T-helper 22 cell (primary cell): ENCODE results near the gene SERINC5.
A peak's percentile ranks its signal among the peaks of the same experiment; 100 is the strongest.
"Not testable (repeated sequence)": the region's sequence is repeated elsewhere in the genome, so short reads cannot be mapped to it uniquely, and the experiment has no call there.

Experiments used
- DNase-seq: peaks from one replicate; pipeline ENCODE4 v3.0.0-alpha.2; 2020; ENCODE audit warnings: low read depth

Gene SERINC5

GRCh38 chr5:80255811-80256712 lies at the start of gene SERINC5:
TSS of gene SERINC5 (minus strand) at chr5:80256048. CDS start at chr5:80255922, 126 bp downstream.
- peak; percentile 80 for DNase-seq

GRCh38 chr5:80302636-80303035 lies 46.8 kb upstream of the SERINC5 start:
- DNase-seq = no peak

- not testable (repeated sequence) for DNase-seq
Measured at GRCh38 chr5:80301342-80301741, 45.5 kb upstream of the SERINC5 start.

- DNase-seq = not testable (repeated sequence)
Measured at GRCh38 chr5:80300796-80301195, 44.9 kb upstream of the SERINC5 start.

- DNase-seq = no peak
Measured at GRCh38 chr5:80300125-80300524, 44.3 kb upstream of the SERINC5 start.

- DNase-seq = no peak
Measured at GRCh38 chr5:80299601-80300000, 43.8 kb upstream of the SERINC5 start.

GRCh38 chr5:80296121-80296520 lies 40.3 kb upstream of the SERINC5 start:
- DNase-seq = no peak

DNA sequence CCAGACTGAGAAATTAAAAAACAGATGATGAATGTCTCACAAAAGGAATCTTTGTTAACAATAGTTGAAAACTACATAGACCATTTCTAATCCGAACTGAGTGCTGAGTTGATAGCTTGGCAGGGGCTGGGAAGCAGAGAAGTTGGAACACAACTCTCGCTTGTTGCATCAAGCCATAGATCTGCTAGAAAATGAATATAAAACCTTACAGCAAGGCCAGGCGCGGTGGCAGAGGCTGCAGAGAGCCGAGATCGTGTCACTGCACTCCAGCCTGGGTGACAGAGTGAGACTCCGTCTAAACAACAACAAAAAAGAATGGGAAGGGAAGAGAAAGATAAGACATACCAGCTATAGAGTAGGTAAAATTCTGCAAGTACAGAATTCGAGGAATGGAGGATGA lies 35.9 kb upstream of the SERINC5 start:
- no peak for DNase-seq

DNA sequence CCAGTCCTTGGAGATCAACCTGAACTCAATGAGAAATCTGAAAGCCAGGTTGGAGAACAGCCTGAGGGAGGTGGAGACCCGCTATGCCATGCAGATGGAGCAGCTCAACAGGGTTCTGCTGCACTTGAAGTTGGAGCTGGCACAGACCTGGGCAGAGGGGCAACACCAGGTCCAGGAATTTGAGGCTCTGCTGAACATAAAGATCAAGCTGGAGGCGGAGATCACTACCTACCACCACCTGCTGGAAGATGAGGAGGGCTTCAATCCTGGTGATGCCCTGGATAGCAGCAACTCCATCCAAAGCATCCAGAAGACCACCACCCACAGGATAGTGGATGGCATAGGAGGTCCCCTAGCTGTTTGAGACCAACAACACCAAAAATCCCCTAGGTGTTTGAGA lies 33.5 kb upstream of the SERINC5 start:
- no peak for DNase-seq

GRCh38 chr5:80288177-80288576 lies 32.3 kb upstream of the SERINC5 start:
- DNase-seq = no peak

- no peak for DNase-seq
Measured at GRCh38 chr5:80284720-80285119, 28.9 kb upstream of the SERINC5 start.

GRCh38 chr5:80283360-80283759 lies 27.5 kb upstream of the SERINC5 start:
- no peak for DNase-seq

- DNase-seq = no peak
Measured at GRCh38 chr5:80282054-80282453, 26.2 kb upstream of the SERINC5 start.

DNA sequence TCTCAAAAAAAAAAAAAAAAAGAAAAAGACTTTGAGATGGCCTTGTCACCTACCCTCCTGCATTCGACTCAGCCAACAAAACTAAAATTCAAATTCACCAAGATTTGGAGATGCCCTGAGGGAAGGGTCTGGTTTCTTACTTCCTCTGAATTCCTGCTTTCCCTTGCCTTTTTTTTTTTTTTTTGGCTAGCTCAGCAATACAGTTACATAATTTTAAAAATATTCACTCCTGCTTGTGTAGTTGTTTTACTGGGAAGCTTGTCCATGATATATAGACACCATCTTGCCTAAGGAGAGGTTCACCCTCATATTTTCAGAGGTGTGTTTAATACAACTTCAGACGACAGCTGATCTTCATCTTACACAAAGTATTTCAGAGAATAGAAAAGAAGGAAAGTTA lies 21.3 kb upstream of the SERINC5 start:
- no peak for DNase-seq

GRCh38 chr5:80276186-80276585 lies 20.3 kb upstream of the SERINC5 start:
- DNase-seq = no peak

DNA sequence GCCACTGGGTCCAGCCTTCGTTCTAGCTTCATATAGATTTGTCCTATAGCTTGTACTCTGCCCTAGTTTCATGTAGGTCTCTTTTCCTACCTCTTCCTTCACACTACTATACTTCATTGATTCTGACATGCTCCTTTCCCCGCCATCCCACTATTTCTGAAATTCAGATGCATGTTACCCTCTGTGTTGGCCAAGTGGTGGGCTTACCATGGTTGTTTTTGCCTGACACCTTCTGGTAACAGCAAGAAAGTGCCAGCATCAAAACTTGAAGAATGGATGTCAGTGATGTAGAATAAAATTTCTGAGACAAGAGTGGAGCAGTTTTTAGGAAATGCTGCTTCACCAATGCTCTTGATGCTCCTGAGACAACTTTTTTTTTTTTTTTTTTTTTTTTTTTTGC lies 19.5 kb upstream of the SERINC5 start:
- DNase-seq = no peak

GRCh38 chr5:80270543-80270942 lies 14.7 kb upstream of the SERINC5 start:
- not testable (repeated sequence) for DNase-seq

DNA sequence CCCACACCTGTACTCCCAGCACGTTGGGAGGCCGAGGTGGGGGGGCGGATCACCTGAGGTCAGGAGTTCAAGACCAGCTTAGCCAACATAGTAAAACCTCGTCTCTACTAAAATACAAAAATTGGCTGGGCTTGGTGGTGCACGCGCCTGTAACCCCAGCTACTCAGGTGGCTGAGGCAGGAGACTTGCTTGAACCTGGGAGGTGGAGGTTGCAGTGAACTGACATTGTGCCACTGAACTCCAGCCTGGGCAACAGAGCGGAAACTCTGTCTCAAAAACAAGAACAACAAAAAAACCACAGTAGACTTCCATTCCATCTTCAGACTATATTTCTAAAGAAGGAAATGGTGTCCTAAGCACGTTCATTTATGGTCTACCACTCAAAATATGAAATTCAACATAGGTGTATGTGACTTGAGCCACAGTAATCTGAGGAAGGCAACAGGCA lies 14.2 kb upstream of the SERINC5 start:
- peak; percentile 9 for DNase-seq

GRCh38 chr5:80268916-80269315 lies 13.1 kb upstream of the SERINC5 start:
- DNase-seq = no peak

GRCh38 chr5:80266566-80266965 lies 10.7 kb upstream of the SERINC5 start:
- DNase-seq = no peak

DNA sequence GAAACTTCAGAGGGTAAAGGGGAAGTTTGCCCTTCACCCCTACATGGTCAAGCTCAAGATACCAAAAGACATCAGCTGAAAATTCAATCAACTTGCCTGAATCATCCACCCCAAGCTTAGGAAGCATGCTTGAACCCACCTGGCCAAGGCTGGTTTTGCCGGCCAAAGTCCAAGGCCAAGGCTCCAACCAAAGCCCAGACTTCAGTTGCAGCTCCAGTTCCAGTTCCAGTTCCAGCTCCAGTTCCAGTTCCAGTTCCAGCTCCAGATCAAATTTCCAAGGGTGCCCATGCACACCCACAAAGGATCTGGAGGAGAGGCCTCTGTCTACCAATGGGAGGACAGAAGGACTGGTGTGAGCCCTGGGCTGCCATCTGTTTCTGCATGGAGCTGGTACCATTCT lies 4.6 kb upstream of the SERINC5 start:
- DNase-seq = no peak

DNA sequence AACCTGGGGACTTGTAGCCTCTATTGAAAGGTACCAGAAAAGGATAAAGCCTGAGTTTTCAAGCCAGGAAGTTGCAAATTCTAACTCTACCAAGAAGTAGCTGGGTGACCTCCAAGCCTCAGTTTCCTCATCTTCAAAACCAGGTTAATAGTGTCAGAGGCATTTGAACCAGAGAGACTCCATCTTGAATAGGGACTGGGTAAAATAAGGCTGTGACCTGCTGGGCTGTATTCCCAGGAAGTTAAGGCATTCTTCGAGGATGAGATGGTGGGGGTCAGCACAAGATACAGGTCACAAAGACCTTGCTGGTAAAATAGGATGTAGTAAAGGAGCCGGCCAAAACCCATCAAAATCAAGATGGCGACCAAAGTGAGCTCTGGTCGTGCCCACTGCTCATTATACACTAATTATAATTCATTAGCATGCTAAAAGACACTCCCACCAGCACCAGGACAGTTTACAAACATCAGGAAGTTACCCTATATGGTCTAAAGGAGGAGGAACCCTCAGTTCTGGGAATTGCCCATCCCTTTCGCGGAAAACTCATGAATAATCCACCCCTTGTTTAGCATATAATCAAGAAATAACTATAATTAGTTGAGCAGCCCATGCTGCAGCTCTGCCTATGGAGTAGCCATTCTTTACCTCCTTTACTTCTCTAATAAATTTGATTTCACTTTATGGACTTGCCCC lies 3.8 kb upstream of the SERINC5 start:
- DNase-seq = no peak

- no peak for DNase-seq
Measured at GRCh38 chr5:80255431-80255810, 427 bp downstream of the SERINC5 start.
